ENCODE data around the gene RARRES1. TPM values are rescaled to one million over a fixed set of nuclear protein-coding genes. Genes with fewer than 3 reads are reported as not detected.

RARRES1 gene
- total and polyA plus RNA-seq, 8 donors, result 0.43 to 237 (median 5.6) TPM

DNA sequence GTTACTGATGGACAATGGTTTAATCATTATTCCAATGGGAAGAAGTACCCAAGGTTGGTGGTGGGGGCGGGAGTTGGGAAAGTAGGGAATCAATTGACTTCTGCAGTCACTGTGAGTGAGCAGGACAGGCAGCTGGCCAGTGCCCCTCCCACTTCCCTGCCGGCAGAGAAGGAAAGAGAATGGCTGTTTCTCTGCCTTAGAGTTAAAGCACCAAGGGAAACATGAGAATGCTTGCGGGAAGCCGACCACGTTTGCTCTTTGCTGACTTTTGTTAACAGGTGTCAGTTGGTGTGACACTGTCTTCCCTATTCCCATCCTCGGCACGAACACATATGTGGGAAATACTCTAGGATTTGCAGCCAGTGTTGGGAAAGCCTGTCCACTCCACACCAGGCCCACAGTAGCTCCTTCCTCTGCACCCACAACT is 36.1 kb upstream of the RARRES1 start:
- peaks cover 10 to 47% (median 26%) of the 10 kb centered on the region in 4 donors for H3K4me1 ChIP-seq
- H3K27ac ChIP-seq, result peak overlapping the region in 4 of 5 donors; percentile 28 to 70 (median 59)
- H3K27me3 ChIP-seq, result no peaks in the 10 kb centered on the region
- no peaks in the 10 kb centered on the region for H3K9me3 ChIP-seq
- intact Hi-C loops (cut with DNase I; ENCODE audit: low total_unique reads), result no loop called here
- TF ChIP-seq POLR2A (IDR thresholded peaks at IDR 0.05) (no peak), EP300 (IDR thresholded peaks at IDR 0.05) (no peak), POLR2AphosphoS5 (IDR thresholded peaks at IDR 0.05) (no peak)
- TF ChIP-seq, protein P1, sequence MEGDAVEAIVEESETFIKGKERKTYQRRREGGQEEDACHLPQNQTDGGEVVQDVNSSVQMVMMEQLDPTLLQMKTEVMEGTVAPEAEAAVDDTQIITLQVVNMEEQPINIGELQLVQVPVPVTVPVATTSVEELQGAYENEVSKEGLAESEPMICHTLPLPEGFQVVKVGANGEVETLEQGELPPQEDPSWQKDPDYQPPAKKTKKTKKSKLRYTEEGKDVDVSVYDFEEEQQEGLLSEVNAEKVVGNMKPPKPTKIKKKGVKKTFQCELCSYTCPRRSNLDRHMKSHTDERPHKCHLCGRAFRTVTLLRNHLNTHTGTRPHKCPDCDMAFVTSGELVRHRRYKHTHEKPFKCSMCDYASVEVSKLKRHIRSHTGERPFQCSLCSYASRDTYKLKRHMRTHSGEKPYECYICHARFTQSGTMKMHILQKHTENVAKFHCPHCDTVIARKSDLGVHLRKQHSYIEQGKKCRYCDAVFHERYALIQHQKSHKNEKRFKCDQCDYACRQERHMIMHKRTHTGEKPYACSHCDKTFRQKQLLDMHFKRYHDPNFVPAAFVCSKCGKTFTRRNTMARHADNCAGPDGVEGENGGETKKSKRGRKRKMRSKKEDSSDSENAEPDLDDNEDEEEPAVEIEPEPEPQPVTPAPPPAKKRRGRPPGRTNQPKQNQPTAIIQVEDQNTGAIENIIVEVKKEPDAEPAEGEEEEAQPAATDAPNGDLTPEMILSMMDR (IDR thresholded peaks at IDR 0.05), result no peak
- H3K36me3 ChIP-seq, result no peaks in the 10 kb centered on the region
- peak; percentile 41 to 75 for DNase-seq
- 3 to 18% (median 15%) methylated on average over 7 of the region's 7 CpGs for WGBS, 5 donors
- peak overlapping the region in 1 of 4 donors; percentile 16 for H3K4me3 ChIP-seq

GRCh38 chr3:158766364-158766763 is 34.1 kb upstream of the RARRES1 start:
- Histone ChIP-seq H3K27me3 (no peaks in the 10 kb centered on the region), H3K36me3 (no peaks in the 10 kb centered on the region), H3K4me1 (peaks cover 10 to 50% (median 24%) of the 10 kb centered on the region in 4 donors), H3K9me3 (no peaks in the 10 kb centered on the region), H3K27ac (no peak overlapping the region), H3K4me3 (no peak overlapping the region)
- DNase-seq, result no peak
- intact Hi-C loops (cut with DNase I; ENCODE audit: low total_unique reads), result no loop called here
- WGBS, 5 donors, result 83 to 98% (median 88%) methylated on average over 1 of the region's 1 CpG
- TF ChIP-seq POLR2A (IDR thresholded peaks at IDR 0.05) (no peak), EP300 (IDR thresholded peaks at IDR 0.05) (no peak), POLR2AphosphoS5 (IDR thresholded peaks at IDR 0.05) (no peak)
- TF ChIP-seq, protein P1 (IDR thresholded peaks at IDR 0.05), result no peak

DNA sequence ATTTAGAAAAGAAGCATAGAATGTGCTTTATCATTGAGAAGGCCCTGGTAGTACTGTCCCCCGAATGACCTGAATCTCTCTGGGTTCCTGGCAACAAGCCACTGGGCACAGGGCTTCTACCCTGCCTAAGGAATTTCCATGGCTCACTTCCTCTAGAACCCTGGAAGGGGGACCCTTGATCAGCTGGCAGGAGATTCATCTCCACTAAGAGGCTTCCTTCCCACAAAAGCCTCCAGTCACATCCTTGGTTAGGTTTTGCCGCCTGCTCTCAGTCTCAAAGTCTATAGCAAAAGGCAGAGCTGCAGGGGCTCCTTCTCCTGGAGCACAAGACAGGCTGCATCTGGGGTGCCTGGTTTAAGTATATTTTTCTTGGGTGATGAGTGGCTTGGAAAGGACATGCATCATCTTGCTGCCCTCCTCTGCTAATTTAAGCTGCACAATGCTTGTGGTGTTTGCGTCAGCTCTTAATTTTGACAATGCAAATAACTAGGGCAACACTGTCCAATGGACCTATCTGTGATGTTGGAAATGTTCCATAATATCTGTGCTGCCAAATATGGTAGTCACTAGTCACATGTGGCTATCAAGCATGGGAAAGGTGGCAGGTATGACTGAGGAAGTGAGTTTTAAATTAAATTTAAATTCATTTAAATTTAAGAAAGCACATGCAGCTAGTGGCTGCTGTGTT is 33.4 kb upstream of the RARRES1 start:
- H3K27ac ChIP-seq, result no peak overlapping the region
- no peaks in the 10 kb centered on the region for H3K27me3 ChIP-seq
- H3K9me3 ChIP-seq, result no peaks in the 10 kb centered on the region
- 85 to 94% (median 88%) methylated on average over 3 of the region's 3 CpGs for WGBS, 5 donors
- DNase-seq, result no peak
- TF ChIP-seq POLR2A (IDR thresholded peaks at IDR 0.05) (no peak), POLR2AphosphoS5 (IDR thresholded peaks at IDR 0.05) (no peak)
- TF ChIP-seq, protein P1 (IDR thresholded peaks at IDR 0.05), result no peak
- H3K36me3 ChIP-seq, result no peaks in the 10 kb centered on the region
- H3K4me1 ChIP-seq, result peaks cover 10 to 45% (median 22%) of the 10 kb centered on the region in 4 donors
- no peak overlapping the region for H3K4me3 ChIP-seq
- intact Hi-C loops (cut with DNase I; ENCODE audit: low total_unique reads), result no loop called here

- Histone ChIP-seq H3K9me3 (no peaks in the 10 kb centered on the region), H3K27ac (peak overlapping the region in 2 of 5 donors; percentile 3 to 43), H3K4me3 (no peak overlapping the region), H3K27me3 (no peaks in the 10 kb centered on the region), H3K36me3 (no peaks in the 10 kb centered on the region), H3K4me1 (peaks cover 8 to 23% (median 9%) of the 10 kb centered on the region in 4 donors)
- TF ChIP-seq EP300 (IDR thresholded peaks at IDR 0.05), result no peak
- no peak for TF ChIP-seq POLR2AphosphoS5 (IDR thresholded peaks at IDR 0.05)
- no peak for TF ChIP-seq POLR2A (IDR thresholded peaks at IDR 0.05)
- TF ChIP-seq, protein P1 (IDR thresholded peaks at IDR 0.05), result no peak
- WGBS, 5 donors, result 55 to 71% (median 61%) methylated on average over 2 of the region's 2 CpGs
- no peak for DNase-seq
- intact Hi-C loops (cut with DNase I; ENCODE audit: low total_unique reads), result no loop called here
These were observed 31.2 kb upstream of the RARRES1 start for GRCh38 chr3:158763421-158763820.

Measured in stomach (tissue), 9 donors.